NCI-H82 treated with DMSO at 0.1 percent for 48 hours (cell line): ENCODE results near the gene PEBP1.

Experiments
- DNase-seq: peaks from one replicate; lab custom pipeline; 2025; ENCODE audit not compliant: unreplicated experiment; lab: John Stamatoyannopoulos, UW

Gene PEBP1

GRCh38 chr12:118135788-118136558 is at the start of gene PEBP1:
PEBP1 (plus strand) TSS chr12:118136124; CDS start chr12:118136210, 86 bp downstream.
- peak; percentile 77 for DNase-seq

- no peak for DNase-seq
These were observed 46.1 kb upstream of the PEBP1 start for GRCh38 chr12:118089782-118090181.

GRCh38 chr12:118094039-118094438 is 41.9 kb upstream of the PEBP1 start:
- DNase-seq = no peak

- DNase-seq = no peak
These were observed 37.5 kb upstream of the PEBP1 start for GRCh38 chr12:118098401-118098800.

GRCh38 chr12:118098911-118099671 is 36.8 kb upstream of the PEBP1 start:
- DNase-seq = no peak

GRCh38 chr12:118101051-118101450 is 34.9 kb upstream of the PEBP1 start:
- no peak for DNase-seq

GRCh38 chr12:118102070-118102469 is 33.9 kb upstream of the PEBP1 start:
- DNase-seq = no peak

GRCh38 chr12:118102609-118103008 is 33.3 kb upstream of the PEBP1 start:
- no peak for DNase-seq

GRCh38 chr12:118103201-118103600 is 32.7 kb upstream of the PEBP1 start:
- DNase-seq = no peak

- DNase-seq = peak; percentile 32
These were observed 32.1 kb upstream of the PEBP1 start, which contains the start of gene VSIG10 for GRCh38 chr12:118103601-118104382. VSIG10 (minus strand) TSS chr12:118104011; CDS start chr12:118103671, 340 bp downstream.

GRCh38 chr12:118107011-118107410 is 28.9 kb upstream of the PEBP1 start:
- DNase-seq = no peak

- DNase-seq = no peak
These were observed 28.2 kb upstream of the PEBP1 start for GRCh38 chr12:118107694-118108093.

- no peak for DNase-seq
These were observed 26.8 kb upstream of the PEBP1 start for GRCh38 chr12:118109088-118109487.

GRCh38 chr12:118119449-118119879 is 16.5 kb upstream of the PEBP1 start:
- DNase-seq = no peak

- peak; percentile 45 for DNase-seq
These were observed 15.2 kb upstream of the PEBP1 start for GRCh38 chr12:118120579-118121363.

- DNase-seq = no peak
These were observed 13.7 kb upstream of the PEBP1 start for GRCh38 chr12:118122264-118122663.

GRCh38 chr12:118124333-118124874 is 11.5 kb upstream of the PEBP1 start:
- DNase-seq = no peak

GRCh38 chr12:118125743-118126118 is 10.2 kb upstream of the PEBP1 start:
- DNase-seq = no peak

GRCh38 chr12:118126119-118126757 is 9.7 kb upstream of the PEBP1 start:
- no peak for DNase-seq

GRCh38 chr12:118127867-118128266 is 8.1 kb upstream of the PEBP1 start:
- DNase-seq = no peak
